Measurements from ENCODE around the gene UBA5.
"Not testable (repeated sequence)": the region's sequence is repeated elsewhere in the genome, so short reads cannot be mapped to it uniquely, and the experiment has no call there.

The UBA5 gene

DNA sequence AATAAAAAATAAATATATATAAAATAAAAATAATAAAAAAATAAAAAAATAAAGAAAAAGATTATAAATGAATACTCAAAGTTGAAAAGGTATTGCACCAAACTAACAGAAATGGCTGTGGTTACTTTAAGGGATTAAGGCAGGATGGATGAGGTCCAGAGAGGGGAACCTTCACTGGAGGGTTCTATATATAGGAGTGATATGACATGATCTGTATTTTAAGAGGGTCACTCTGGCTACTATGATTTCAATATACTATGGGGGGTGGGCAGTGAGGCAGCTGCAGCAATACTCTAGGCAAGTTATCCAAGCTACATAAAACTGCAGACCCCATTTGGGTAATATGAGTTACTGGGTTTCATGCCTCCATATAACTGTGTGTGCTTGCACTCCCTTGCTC is 25.1 kb upstream of the UBA5 start:
- Histone ChIP-seq H3K4me1 (ENCODE audit: control insufficient read depth, insufficient read depth, low read length) (no peaks in the 10 kb centered on the region), H3K9me3 (ENCODE audit: control insufficient read depth, low read length) (no peaks in the 10 kb centered on the region), H3K27me3 (ENCODE audit: control insufficient read depth, insufficient read depth, low read length) (no peaks in the 10 kb centered on the region), H3K4me3 (ENCODE audit: low read length) (no peak overlapping the region), H3K9ac (ENCODE audit: low read length) (no peak overlapping the region), H3K36me3 (ENCODE audit: control insufficient read depth, insufficient read depth, low read length) (no peaks in the 10 kb centered on the region)

DNA sequence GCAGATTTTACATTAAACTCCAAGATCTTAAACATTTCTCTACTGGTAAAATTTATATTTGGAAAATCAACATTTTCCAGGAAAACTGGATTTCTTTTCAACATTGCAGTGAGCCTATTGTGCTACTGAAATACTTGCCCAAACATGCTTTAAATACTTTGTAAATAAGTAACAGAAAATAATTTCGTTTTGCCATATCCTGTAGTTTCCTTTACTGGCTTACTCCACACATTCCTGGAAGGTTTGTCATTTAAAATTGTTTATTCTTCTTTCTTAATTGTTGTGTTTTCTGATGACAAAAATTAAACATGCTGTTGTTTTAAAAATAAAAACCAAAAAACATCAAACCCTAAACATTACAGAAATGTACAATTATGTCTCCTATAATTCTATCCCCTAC is 22.5 kb upstream of the UBA5 start:
- Histone ChIP-seq H3K27me3 (ENCODE audit: control insufficient read depth, insufficient read depth, low read length) (no peaks in the 10 kb centered on the region), H3K9ac (ENCODE audit: low read length) (no peak overlapping the region), H3K36me3 (ENCODE audit: control insufficient read depth, insufficient read depth, low read length) (no peaks in the 10 kb centered on the region), H3K4me1 (ENCODE audit: control insufficient read depth, insufficient read depth, low read length) (no peaks in the 10 kb centered on the region), H3K4me3 (ENCODE audit: low read length) (no peak overlapping the region), H3K9me3 (ENCODE audit: control insufficient read depth, low read length) (no peaks in the 10 kb centered on the region)

DNA sequence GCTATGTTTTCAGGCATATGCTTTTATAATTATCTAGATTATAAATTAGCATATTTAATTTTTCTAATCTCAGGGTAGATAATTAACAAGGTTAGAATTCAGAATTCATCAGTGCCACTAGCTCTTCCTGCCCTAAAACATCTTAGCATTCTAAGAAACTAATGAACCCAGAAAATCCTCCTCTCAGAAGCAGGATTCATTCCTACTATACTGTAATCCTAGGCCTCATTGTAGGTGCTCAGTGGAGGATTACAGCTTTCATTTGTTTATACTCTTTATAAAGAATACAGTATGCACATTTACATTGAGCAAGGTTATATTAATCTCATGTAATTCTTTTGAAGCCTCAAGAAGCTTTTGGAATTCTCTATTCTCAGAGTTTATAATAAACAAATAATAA is 21.4 kb upstream of the UBA5 start:
- Histone ChIP-seq H3K9ac (ENCODE audit: low read length) (no peak overlapping the region), H3K4me3 (ENCODE audit: low read length) (no peak overlapping the region), H3K36me3 (ENCODE audit: control insufficient read depth, insufficient read depth, low read length) (no peaks in the 10 kb centered on the region), H3K27me3 (ENCODE audit: control insufficient read depth, insufficient read depth, low read length) (no peaks in the 10 kb centered on the region), H3K4me1 (ENCODE audit: control insufficient read depth, insufficient read depth, low read length) (no peaks in the 10 kb centered on the region), H3K9me3 (ENCODE audit: control insufficient read depth, low read length) (no peaks in the 10 kb centered on the region)

DNA sequence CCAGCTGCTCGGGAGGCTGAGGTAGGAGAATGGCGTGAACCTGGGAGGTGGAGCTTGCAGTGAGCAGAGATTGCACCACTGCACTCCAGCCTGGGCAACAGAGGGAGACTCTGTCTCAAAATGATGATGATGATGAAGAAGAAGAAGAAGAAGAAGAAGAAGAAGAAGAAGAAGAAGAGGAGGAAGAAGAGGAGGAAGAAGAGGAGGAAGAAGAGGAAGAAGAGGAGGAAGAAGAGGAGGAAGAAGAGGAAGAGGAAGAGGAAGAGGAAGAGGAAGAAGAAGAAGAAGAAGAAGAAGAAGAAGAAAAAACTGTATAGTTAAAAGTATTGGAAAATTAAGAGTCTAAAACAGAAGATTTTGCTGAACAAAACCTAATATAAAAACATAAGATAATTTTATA is 18.7 kb upstream of the UBA5 start:
- H3K36me3 ChIP-seq (ENCODE audit: control insufficient read depth, insufficient read depth, low read length); H3K4me3 ChIP-seq (ENCODE audit: low read length); H3K4me1 ChIP-seq (ENCODE audit: control insufficient read depth, insufficient read depth, low read length); H3K9ac ChIP-seq (ENCODE audit: low read length); H3K27me3 ChIP-seq (ENCODE audit: control insufficient read depth, insufficient read depth, low read length); H3K9me3 ChIP-seq (ENCODE audit: control insufficient read depth, low read length): not testable (repeated sequence)

DNA sequence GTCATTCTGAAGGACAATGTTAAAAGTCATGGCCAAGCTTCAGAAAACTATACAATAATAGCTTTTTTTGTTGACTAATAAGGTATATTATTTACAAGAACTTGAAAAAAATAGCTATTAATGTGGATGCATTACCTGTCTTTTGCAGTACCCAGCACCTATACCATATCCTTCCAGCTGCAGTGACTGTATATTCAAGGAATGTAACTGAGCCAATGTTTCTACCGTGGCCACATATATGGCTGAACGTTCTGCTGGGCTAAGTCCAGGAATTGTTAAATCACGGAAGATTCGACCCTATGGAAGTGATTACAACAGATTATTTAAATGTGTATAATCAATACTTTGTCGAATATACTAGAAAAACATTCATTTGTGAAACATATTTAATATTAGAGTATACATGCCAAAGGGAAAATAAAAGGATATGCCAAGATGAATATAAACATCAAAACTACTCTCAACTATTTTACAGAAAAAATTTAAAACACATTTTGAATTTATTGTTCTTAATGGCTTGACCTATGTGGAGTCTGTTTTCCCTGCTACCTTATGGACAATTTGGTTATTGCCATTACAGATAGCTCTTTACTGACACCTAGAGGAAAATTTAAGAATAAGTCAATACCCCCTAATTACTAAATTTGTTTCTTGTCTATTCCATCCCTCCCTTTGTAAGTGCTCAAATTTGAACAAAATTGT is 18.1 kb upstream of the UBA5 start:
- H3K36me3 ChIP-seq (ENCODE audit: control insufficient read depth, insufficient read depth, low read length) = no peaks in the 10 kb centered on the region
- no peak overlapping the region for H3K4me3 ChIP-seq (ENCODE audit: low read length)
- H3K4me1 ChIP-seq (ENCODE audit: control insufficient read depth, insufficient read depth, low read length) = no peaks in the 10 kb centered on the region
- H3K9ac ChIP-seq (ENCODE audit: low read length) = no peak overlapping the region
- H3K27me3 ChIP-seq (ENCODE audit: control insufficient read depth, insufficient read depth, low read length) = no peaks in the 10 kb centered on the region
- H3K9me3 ChIP-seq (ENCODE audit: control insufficient read depth, low read length) = no peaks in the 10 kb centered on the region

DNA sequence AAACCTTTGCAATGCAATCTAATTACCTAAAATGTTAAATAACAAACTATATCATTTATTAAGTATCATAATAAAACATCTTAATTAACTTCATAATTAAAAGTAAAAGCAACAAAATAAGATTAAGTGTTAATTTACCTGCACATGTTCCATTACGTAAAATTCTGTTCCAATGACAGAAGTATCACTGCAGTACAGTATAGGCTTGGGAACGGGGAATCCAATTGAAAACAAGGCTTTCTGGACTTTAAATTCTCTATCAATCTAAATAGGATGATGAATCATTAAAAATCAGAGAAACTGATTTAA is 17.6 kb upstream of the UBA5 start:
- H3K36me3 ChIP-seq (ENCODE audit: control insufficient read depth, insufficient read depth, low read length) = no peaks in the 10 kb centered on the region
- H3K9ac ChIP-seq (ENCODE audit: low read length) = no peak overlapping the region
- H3K9me3 ChIP-seq (ENCODE audit: control insufficient read depth, low read length) = no peaks in the 10 kb centered on the region
- no peaks in the 10 kb centered on the region for H3K27me3 ChIP-seq (ENCODE audit: control insufficient read depth, insufficient read depth, low read length)
- no peak overlapping the region for H3K4me3 ChIP-seq (ENCODE audit: low read length)
- H3K4me1 ChIP-seq (ENCODE audit: control insufficient read depth, insufficient read depth, low read length) = no peaks in the 10 kb centered on the region

DNA sequence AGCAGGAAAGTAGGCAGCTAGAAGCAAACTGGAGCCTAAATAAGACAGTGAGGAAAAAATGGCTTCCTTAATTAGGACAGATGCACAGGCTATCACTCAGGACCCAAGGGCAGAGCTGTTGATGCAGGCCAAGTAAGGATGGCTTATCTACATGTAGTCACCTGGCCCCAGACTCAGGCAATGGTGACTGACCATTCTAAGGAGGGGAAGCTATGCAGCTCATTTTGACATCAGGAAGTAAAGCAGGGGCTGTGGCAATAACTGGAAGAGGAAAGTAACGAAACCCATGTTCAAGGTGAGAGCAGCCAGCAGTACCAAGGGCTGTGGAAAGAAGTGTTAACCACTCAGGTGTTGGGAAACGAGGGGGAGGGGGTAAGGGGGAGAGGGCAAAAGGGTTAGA is 16.8 kb upstream of the UBA5 start:
- Histone ChIP-seq H3K9ac (ENCODE audit: low read length) (no peak overlapping the region), H3K27me3 (ENCODE audit: control insufficient read depth, insufficient read depth, low read length) (no peaks in the 10 kb centered on the region), H3K4me1 (ENCODE audit: control insufficient read depth, insufficient read depth, low read length) (no peaks in the 10 kb centered on the region), H3K36me3 (ENCODE audit: control insufficient read depth, insufficient read depth, low read length) (no peaks in the 10 kb centered on the region), H3K9me3 (ENCODE audit: control insufficient read depth, low read length) (no peaks in the 10 kb centered on the region), H3K4me3 (ENCODE audit: low read length) (no peak overlapping the region)

DNA sequence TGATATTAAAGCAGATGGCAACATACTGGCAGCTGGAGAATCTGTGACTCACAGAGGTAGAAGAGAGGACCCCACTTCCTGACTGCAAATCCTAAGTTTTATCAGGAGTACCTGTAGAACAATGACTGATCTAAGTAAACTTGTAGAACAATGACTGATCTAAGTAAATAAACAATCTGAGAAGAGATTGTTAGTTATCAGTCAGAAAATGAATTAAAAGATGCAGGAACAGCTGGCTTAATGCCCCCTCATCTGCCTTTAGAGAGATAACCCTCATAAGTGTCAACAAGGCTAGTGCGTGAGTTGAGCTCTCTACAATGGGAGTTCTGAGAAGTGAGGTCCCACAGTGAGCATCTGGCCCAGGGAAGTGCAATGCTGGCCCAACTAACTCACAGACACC is 15.1 kb upstream of the UBA5 start:
- no peak overlapping the region for H3K4me3 ChIP-seq (ENCODE audit: low read length)
- H3K9me3 ChIP-seq (ENCODE audit: control insufficient read depth, low read length) = no peaks in the 10 kb centered on the region
- no peaks in the 10 kb centered on the region for H3K27me3 ChIP-seq (ENCODE audit: control insufficient read depth, insufficient read depth, low read length)
- no peaks in the 10 kb centered on the region for H3K36me3 ChIP-seq (ENCODE audit: control insufficient read depth, insufficient read depth, low read length)
- H3K9ac ChIP-seq (ENCODE audit: low read length) = no peak overlapping the region
- no peaks in the 10 kb centered on the region for H3K4me1 ChIP-seq (ENCODE audit: control insufficient read depth, insufficient read depth, low read length)

DNA sequence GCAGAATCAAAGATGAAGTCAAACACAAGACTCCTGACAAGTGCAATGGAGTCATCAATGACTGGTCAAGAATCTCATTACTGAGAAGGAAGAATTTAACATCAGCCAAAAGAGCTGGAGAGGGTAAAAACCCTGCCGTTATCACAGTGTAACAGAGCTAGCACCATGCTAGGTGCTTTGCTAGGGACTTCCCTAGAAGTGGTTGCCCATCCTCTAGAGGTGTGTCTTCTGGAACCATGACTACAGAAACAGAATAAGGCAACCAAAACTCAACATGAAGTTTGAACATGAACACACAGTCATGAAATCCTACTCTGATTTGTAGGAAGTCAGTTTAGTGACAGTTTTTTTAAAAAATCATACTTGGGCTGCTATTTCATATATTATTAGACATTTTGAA is 10.0 kb upstream of the UBA5 start:
- Histone ChIP-seq H3K36me3 (ENCODE audit: control insufficient read depth, insufficient read depth, low read length) (no peaks in the 10 kb centered on the region), H3K9ac (ENCODE audit: low read length) (no peak overlapping the region), H3K27me3 (ENCODE audit: control insufficient read depth, insufficient read depth, low read length) (no peaks in the 10 kb centered on the region), H3K4me3 (ENCODE audit: low read length) (no peak overlapping the region), H3K9me3 (ENCODE audit: control insufficient read depth, low read length) (no peaks in the 10 kb centered on the region), H3K4me1 (ENCODE audit: control insufficient read depth, insufficient read depth, low read length) (no peaks in the 10 kb centered on the region)

DNA sequence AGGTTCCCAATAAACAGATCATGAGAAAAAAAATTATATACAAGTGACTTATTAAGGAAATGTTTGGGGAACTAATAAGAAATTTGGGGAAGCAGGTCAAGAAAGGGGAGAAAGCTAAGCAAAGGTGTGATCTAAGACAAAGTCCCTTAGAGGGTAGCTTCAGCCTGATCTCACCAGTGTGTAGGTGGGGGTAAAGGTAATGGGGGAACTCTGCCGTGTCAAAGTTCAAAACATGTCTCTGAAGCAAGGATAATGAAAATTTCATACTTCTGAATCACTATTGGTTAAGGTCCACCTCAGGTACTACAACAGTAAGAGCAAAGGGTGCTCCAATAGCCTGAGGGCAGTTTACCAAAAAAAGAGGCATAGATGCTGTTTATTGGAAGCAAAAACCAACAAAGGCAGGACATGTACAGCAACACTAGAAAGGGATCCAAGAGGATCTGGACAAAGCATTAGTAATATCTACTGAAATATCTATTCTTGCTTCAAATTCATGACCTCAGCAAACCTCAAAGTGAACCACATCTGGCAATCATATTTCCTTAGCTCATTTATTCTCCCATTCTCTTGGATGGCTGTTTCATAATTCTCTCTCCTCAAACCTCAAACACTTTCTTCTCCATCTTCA is 7.4 kb upstream of the UBA5 start:
- Histone ChIP-seq H3K4me1 (ENCODE audit: control insufficient read depth, insufficient read depth, low read length) (no peaks in the 10 kb centered on the region), H3K27me3 (ENCODE audit: control insufficient read depth, insufficient read depth, low read length) (no peaks in the 10 kb centered on the region), H3K4me3 (ENCODE audit: low read length) (no peak overlapping the region)

DNA sequence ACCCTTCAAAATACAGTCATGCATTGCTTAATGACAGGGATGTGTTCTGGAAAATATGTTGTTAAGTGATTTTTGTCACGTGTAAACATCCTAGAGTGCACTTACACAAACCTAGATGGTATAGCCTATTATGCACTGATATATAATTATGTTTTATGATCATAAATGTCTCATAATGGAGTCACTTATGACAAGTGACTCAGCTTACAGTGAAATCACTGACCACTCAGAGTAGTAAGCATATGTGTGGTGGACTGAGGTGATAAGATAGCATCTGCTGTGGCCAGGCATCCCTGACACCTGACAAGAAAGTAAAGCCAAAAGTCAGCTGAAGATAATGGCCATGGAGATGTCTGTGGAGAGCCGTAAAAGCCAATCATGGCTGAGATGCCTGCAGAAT is 5.9 kb upstream of the UBA5 start:
- H3K36me3 ChIP-seq (ENCODE audit: control insufficient read depth, insufficient read depth, low read length) = no peaks in the 10 kb centered on the region
- no peak overlapping the region for H3K9ac ChIP-seq (ENCODE audit: low read length)
- H3K4me3 ChIP-seq (ENCODE audit: low read length) = no peak overlapping the region
- H3K9me3 ChIP-seq (ENCODE audit: control insufficient read depth, low read length) = no peaks in the 10 kb centered on the region
- H3K27me3 ChIP-seq (ENCODE audit: control insufficient read depth, insufficient read depth, low read length) = no peaks in the 10 kb centered on the region
- H3K4me1 ChIP-seq (ENCODE audit: control insufficient read depth, insufficient read depth, low read length) = peaks cover 4% of the 10 kb centered on the region

More for the DNA sequence above, 7.4 kb upstream of the UBA5 start:
- H3K9me3 ChIP-seq (ENCODE audit: control insufficient read depth, low read length) = no peaks in the 10 kb centered on the region
- H3K36me3 ChIP-seq (ENCODE audit: control insufficient read depth, insufficient read depth, low read length) = no peaks in the 10 kb centered on the region
- H3K9ac ChIP-seq (ENCODE audit: low read length) = no peak overlapping the region

DNA sequence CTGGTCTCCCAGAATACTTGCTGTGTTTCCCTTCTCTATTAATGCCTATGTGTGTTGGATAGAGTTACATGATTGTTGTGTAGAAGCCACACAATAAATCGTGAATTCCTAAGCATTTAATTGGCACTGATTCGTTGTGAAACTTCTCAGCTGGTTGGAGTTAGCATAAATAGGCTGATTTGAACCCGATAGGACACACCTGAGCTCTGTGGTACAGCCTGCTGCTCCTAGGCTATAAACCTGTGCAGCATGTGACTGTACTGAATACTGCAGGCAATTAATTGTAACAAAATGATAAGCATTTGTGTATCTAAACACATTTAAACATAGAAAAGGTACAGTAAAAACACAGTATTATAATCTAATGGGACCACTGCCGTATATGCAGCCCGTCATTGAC is 5.4 kb upstream of the UBA5 start:
- Histone ChIP-seq H3K4me3 (ENCODE audit: low read length) (no peak overlapping the region), H3K4me1 (ENCODE audit: control insufficient read depth, insufficient read depth, low read length) (peaks cover 4% of the 10 kb centered on the region), H3K9me3 (ENCODE audit: control insufficient read depth, low read length) (no peaks in the 10 kb centered on the region), H3K9ac (ENCODE audit: low read length) (no peak overlapping the region), H3K36me3 (ENCODE audit: control insufficient read depth, insufficient read depth, low read length) (no peaks in the 10 kb centered on the region), H3K27me3 (ENCODE audit: control insufficient read depth, insufficient read depth, low read length) (no peaks in the 10 kb centered on the region)

DNA sequence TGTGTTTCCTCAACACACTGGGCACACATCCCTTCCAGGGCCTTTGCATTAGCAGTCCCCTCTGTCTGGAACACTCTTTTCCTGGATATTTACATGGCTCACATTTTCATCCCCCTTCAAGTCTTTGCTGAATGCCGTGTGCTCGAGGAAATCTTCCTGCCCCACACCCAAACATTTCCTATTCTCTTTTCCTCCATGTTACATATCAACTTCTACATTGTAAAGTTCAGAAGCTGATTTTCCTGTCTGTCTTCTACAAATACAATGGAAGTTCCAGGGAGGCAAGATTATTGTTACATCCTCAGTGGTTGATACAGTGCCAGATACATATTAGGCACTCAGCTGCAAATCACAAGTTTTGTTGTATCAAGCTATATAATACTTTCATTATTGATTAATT is 4.7 kb upstream of the UBA5 start:
- no peak overlapping the region for H3K9ac ChIP-seq (ENCODE audit: low read length)
- H3K4me1 ChIP-seq (ENCODE audit: control insufficient read depth, insufficient read depth, low read length) = peaks cover 4% of the 10 kb centered on the region
- no peaks in the 10 kb centered on the region for H3K27me3 ChIP-seq (ENCODE audit: control insufficient read depth, insufficient read depth, low read length)
- no peaks in the 10 kb centered on the region for H3K36me3 ChIP-seq (ENCODE audit: control insufficient read depth, insufficient read depth, low read length)
- H3K9me3 ChIP-seq (ENCODE audit: control insufficient read depth, low read length) = no peaks in the 10 kb centered on the region
- H3K4me3 ChIP-seq (ENCODE audit: low read length) = no peak overlapping the region
